Nephron (organoid): ENCODE measurements around the gene SDF4.

Source experiments
- H3K27ac Mint-ChIP-seq, 3 experiments: 2 replicates each; pipeline ENCODE4 v1.8.0; 2020; ENCODE audit warnings: mixed read lengths in 3 of 3, mild to moderate bottlenecking in 2 of 3, moderate library complexity in 1 of 3
- H3K27me3 Mint-ChIP-seq: 2 replicates; pipeline ENCODE4 v1.8.0; 2021; ENCODE audit warnings: low read depth, mild to moderate bottlenecking, moderate library complexity, mixed read lengths
- H3K36me3 Mint-ChIP-seq: 2 replicates; pipeline ENCODE4 v1.8.0; 2020; ENCODE audit warnings: low read depth, mixed read lengths
- H3K4me1 Mint-ChIP-seq: 2 replicates; pipeline ENCODE4 v1.8.0; 2020; ENCODE audit warnings: mixed read lengths
- H3K4me3 Mint-ChIP-seq, 3 experiments: 2 replicates each; pipeline ENCODE4 v1.8.0; 2020; ENCODE audit warnings: mild to moderate bottlenecking in 3 of 3, mixed read lengths in 3 of 3, moderate library complexity in 2 of 3
- H3K9me3 Mint-ChIP-seq: 2 replicates; pipeline ENCODE4 v1.8.0; 2020; ENCODE audit warnings: mixed read lengths
- CTCF ChIP-seq, 3 experiments: fragments of 200-600 bp; sonication (generic); IDR thresholded peaks; one replicate each; pipeline ENCODE4 v1.5.0; 2021; ENCODE audit warnings: antibody characterized with exemption in 3 of 3; ENCODE audit not compliant: unreplicated experiment in 3 of 3

The SDF4 gene

GRCh38 chr1:1242461-1243265 is 10.9 kb upstream of the SDF4 start:
- Mint-ChIP-seq H3K9me3 (no peaks in the 10 kb centered on the region), H3K4me1 (no peaks in the 10 kb centered on the region)

GRCh38 chr1:1241588-1242219 is 9.9 kb upstream of the SDF4 start:
- no peaks in the 10 kb centered on the region for H3K4me1 Mint-ChIP-seq
- no peak overlapping the region for H3K4me3 Mint-ChIP-seq
- no peaks in the 10 kb centered on the region for H3K36me3 Mint-ChIP-seq
- no peak for TF ChIP-seq CTCF (IDR thresholded peaks at IDR 0.05; ENCODE audit: unreplicated experiment in 3 of 3)
- no peak overlapping the region for H3K27ac Mint-ChIP-seq
- no peaks in the 10 kb centered on the region for H3K9me3 Mint-ChIP-seq
- H3K27me3 Mint-ChIP-seq = peaks cover 3% of the 10 kb centered on the region

More at GRCh38 chr1:1242461-1243265, 10.9 kb upstream of the SDF4 start:
- H3K27ac Mint-ChIP-seq = no peak overlapping the region
- no peaks in the 10 kb centered on the region for H3K36me3 Mint-ChIP-seq
- H3K27me3 Mint-ChIP-seq = peaks cover 5% of the 10 kb centered on the region
- no peak for TF ChIP-seq CTCF (IDR thresholded peaks at IDR 0.05; ENCODE audit: unreplicated experiment in 3 of 3)
- no peak overlapping the region for H3K4me3 Mint-ChIP-seq

GRCh38 chr1:1240822-1241587 is 9.2 kb upstream of the SDF4 start:
- H3K27ac Mint-ChIP-seq = no peak overlapping the region
- no peaks in the 10 kb centered on the region for H3K9me3 Mint-ChIP-seq
- H3K4me3 Mint-ChIP-seq = no peak overlapping the region
- H3K27me3 Mint-ChIP-seq = peaks cover 4% of the 10 kb centered on the region
- H3K4me1 Mint-ChIP-seq = no peaks in the 10 kb centered on the region
- no peak for TF ChIP-seq CTCF (IDR thresholded peaks at IDR 0.05; ENCODE audit: unreplicated experiment in 3 of 3)
- no peaks in the 10 kb centered on the region for H3K36me3 Mint-ChIP-seq

GRCh38 chr1:1240348-1240732 is 8.5 kb upstream of the SDF4 start:
- Mint-ChIP-seq H3K4me1 (no peaks in the 10 kb centered on the region), H3K4me3 (no peak overlapping the region), H3K27ac (no peak overlapping the region), H3K27me3 (peaks cover 4% of the 10 kb centered on the region), H3K9me3 (no peaks in the 10 kb centered on the region), H3K36me3 (no peaks in the 10 kb centered on the region)
- TF ChIP-seq CTCF (IDR thresholded peaks at IDR 0.05; ENCODE audit: unreplicated experiment in 3 of 3) = no peak

- Mint-ChIP-seq H3K4me3 (no peak overlapping the region), H3K27ac (no peak overlapping the region)
- no peak for TF ChIP-seq CTCF (IDR thresholded peaks at IDR 0.05; ENCODE audit: unreplicated experiment in 3 of 3)
These were observed 8.0 kb upstream of the SDF4 start for GRCh38 chr1:1239614-1240347.

More at GRCh38 chr1:1239614-1240347, 8.0 kb upstream of the SDF4 start:
- H3K9me3 Mint-ChIP-seq = no peaks in the 10 kb centered on the region
- peaks cover 4% of the 10 kb centered on the region for H3K27me3 Mint-ChIP-seq
- H3K4me1 Mint-ChIP-seq = peaks cover under 1% of the 10 kb centered on the region
- no peaks in the 10 kb centered on the region for H3K36me3 Mint-ChIP-seq
